Fibroblast of lung (primary cell): ENCODE results near the gene SHANK1.
"Not testable (repeated sequence)": the region's sequence is repeated elsewhere in the genome, so short reads cannot be mapped to it uniquely, and the experiment has no call there.

Source experiments
- EZH2 ChIP-seq: IDR thresholded peaks from 2 replicates; pipeline ENCODE4 v1.5.1; 2012; ENCODE audit warnings: low read length, control low read depth, mild to moderate bottlenecking; ENCODE audit errors: missing control alignments
- TF ChIP-seq, protein P1 (sequence below), 2 donors: IDR thresholded peaks in 1 of 2; conservative IDR thresholded peaks in 1 of 2; 1 replicate in 1 of 2; 2 replicates in 1 of 2; pipeline ENCODE4 v1.5.1; 2011 to 2012; ENCODE audit warnings: low read length in 2 of 2, control low read depth in 1 of 2, inconsistent platforms in 1 of 2, low read depth in 1 of 2, mild to moderate bottlenecking in 1 of 2

DNA sequence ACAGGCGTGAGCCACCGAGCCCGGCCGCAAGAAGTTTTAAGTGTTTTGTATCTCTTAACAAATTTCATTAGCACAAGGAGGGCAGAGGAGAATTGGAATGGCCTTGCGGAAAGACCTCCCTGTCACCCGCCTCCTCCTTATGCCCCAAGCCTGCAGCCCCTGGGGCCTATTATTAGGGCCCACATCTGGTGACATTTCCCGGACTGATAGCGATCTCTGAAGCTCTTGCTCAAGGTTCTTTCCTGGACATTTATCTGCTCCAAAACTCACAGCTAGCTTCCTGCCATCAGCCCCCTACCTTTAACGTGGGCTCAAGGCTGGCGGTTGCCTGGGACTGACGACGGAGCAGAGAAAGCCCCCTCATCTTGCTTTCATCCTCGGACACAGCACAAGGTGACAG is 43.9 kb upstream of the SHANK1 start:
- TF ChIP-seq, protein P1, sequence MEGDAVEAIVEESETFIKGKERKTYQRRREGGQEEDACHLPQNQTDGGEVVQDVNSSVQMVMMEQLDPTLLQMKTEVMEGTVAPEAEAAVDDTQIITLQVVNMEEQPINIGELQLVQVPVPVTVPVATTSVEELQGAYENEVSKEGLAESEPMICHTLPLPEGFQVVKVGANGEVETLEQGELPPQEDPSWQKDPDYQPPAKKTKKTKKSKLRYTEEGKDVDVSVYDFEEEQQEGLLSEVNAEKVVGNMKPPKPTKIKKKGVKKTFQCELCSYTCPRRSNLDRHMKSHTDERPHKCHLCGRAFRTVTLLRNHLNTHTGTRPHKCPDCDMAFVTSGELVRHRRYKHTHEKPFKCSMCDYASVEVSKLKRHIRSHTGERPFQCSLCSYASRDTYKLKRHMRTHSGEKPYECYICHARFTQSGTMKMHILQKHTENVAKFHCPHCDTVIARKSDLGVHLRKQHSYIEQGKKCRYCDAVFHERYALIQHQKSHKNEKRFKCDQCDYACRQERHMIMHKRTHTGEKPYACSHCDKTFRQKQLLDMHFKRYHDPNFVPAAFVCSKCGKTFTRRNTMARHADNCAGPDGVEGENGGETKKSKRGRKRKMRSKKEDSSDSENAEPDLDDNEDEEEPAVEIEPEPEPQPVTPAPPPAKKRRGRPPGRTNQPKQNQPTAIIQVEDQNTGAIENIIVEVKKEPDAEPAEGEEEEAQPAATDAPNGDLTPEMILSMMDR (conservative IDR thresholded peaks at IDR 0.05 in 1 of 2, IDR thresholded peaks at IDR 0.05 in 1 of 2; ENCODE audit: low read depth in 1 of 2, low read length in 2 of 2) = not testable (repeated sequence)
- not testable (repeated sequence) for TF ChIP-seq EZH2
